AG08396 (cell line): ENCODE data around the gene C10orf90.
A peak's percentile ranks its signal among the peaks of the same experiment; 100 is the strongest.

ENCODE experiments used
- DNase-seq: peaks from one replicate; pipeline ENCODE4 v3.0.0; 2012; ENCODE audit warnings: low spot score, mixed read lengths

Gene C10orf90, protein sequence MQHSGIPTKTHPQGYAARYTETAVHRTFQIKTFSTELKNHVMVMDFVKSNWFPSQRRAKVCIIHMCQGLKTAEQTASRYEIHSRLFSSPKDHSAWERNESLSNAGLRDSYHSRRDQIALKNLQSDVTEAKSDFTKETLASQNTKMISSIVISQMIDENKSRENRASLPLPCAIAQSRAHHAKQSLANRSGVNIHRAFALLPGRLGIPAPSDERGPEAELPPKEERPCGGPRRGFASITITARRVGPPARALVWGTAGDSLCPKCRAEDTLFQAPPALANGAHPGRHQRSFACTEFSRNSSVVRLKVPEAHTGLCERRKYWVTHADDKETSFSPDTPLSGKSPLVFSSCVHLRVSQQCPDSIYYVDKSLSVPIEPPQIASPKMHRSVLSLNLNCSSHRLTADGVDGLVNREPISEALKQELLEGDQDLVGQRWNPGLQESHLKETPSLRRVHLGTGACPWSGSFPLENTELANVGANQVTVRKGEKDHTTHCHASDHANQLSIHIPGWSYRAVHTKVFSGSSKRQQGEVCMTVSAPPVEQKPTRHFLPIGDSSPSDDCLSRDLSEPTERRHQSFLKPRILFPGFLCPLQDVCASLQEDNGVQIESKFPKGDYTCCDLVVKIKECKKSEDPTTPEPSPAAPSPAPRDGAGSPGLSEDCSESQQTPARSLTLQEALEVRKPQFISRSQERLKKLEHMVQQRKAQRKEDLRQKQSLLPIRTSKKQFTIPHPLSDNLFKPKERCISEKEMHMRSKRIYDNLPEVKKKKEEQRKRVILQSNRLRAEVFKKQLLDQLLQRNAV

DNA sequence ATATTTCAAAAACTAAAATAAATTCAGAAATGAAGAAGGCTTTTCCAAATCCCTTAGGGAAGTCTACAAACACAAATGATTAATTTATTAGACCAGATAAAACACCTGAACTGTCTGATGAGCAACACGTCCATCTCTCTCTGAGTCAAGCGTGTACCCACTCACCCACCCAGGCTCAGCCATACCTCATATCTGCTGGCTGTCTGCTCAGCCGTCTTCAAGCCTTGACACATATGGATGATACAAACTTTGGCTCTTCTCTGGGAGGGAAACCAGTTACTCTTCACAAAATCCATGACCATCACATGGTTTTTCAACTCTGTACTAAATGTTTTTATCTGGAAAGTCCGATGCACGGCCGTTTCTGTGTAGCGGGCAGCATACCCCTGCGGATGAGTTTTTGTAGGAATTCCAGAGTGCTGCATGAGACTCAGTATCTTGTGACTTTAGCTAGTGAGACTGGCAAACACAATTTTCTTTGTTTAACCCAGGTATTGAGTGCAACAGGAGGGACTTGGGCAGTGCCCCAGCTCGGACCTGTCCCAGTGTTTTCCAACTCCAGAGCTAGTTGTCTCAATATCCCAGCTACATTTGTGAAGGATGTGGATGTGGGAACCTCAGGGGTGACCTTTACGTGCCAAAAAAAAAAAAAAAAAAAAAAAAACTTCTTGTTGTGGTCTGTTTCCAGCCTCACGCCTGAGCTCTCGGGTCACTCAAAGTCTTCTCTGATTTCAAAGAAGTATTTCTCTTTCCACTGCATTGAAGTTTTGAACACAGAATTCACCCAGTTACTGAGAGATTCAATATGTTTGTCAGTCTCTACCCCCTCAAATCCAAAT, at the start of gene C10orf90:
Gene C10orf90, minus strand, starts transcription at position 638 of the 839 bp plus-strand sequence. Its CDS starts 213 bp downstream, at position 425.
- no peak for DNase-seq

DNA sequence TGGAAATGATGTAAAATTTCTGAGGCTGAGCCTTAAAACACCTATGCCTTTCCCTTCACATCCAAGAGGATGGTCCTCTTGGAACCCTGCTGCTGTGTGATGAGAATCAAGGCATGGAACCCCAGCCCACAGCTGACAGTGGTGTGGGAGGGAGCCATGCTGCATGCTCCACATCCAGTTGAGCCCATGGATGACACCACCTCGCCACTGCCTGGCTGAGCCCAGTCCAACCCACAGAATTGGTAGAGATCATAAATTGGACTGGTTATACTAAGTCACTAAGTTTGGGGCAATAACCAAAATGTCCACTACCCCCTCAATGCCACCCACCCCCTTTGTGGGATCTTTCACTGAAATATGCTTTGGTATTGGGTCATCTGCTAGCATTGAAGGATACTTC, 45.9 kb upstream of the C10orf90 start:
- no peak for DNase-seq

DNA sequence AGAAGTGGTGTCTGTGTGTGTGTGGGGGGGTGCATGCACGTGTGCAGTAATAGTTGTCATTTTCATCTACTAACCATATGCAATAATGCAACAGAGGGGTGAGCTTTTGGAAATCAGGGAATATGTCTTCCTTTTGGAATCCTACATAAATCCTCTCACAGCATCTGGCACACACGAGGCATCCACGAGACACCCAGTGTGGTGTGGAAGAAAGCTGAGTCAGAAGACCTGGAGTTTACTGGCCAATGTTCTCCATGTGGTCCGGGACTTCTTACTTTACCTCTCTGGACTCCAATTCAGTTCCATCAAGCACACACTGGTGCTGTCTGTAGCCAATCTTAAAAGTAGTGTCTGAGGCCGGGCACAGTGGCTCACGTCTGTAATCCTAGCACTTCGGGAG, 43.1 kb upstream of the C10orf90 start:
- DNase-seq, result no peak

DNA sequence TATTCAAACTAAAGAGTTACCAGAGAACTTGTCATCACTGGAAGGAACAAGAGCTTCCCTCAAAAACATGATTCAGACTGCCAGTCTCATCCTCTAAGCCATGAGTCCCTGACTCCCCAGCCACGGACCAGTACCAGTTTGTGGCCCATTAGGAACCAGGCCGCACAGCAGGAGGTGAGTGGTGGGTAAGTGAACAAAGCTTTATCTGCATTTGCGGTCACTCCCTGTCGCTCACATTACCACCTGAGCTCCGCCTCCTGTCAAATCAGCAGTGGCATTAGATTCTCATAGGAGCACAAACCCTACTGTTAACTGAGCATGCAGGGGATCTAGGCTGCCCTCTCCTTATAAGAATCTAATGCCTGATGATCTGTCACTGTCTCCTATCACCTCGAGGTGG, 42.2 kb upstream of the C10orf90 start:
- DNase-seq, result no peak

DNA sequence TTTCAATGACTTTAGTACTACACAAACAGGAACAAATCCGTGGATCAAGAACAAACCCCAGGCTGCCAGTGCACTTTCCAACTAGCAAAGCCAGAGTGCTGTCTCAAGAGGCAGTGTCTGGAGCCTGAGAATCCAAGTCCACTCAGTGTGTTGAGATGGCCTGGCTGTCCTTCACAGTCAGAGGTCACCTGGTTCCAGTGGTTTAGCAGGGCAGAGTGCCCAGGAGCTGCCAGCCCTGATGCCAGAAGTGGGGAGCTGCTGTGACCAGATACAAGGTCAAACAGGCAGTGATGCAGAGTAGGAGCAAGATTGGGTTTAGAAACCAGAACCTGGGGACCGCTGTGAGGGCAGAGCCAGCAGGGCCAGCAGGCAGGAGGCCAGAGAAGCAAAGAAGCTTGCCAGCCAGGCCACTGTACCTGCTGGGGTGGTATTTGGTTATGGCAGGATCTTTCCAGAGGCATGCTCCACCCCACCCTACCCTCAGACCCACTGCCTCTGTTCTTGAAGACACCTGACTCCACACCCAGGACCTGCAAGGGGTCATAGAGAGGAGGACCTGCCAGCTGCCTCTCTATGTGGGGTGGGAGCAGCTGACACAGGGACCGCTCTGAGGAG, 35.6 kb upstream of the C10orf90 start:
- DNase-seq, result no peak

DNA sequence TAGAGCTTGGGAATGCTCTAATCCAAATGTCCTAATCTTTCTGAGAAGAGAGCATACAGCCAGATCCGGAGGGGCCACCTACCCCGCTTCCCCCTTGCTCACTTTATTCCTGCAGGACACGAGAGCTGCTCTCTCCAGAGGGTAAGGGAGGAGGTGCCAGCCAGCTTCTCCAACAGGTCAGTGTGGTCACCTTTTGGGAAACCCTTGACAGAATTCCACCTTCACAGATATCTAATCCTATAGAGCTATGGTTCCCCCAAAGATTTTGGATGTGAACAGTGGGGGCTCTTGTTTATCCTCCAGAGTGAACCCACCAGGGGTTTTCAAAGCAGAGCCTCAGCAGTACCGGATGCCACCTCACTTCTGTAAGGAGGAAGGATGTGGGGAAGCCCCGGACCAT, 34.6 kb upstream of the C10orf90 start:
- DNase-seq, result no peak

DNA sequence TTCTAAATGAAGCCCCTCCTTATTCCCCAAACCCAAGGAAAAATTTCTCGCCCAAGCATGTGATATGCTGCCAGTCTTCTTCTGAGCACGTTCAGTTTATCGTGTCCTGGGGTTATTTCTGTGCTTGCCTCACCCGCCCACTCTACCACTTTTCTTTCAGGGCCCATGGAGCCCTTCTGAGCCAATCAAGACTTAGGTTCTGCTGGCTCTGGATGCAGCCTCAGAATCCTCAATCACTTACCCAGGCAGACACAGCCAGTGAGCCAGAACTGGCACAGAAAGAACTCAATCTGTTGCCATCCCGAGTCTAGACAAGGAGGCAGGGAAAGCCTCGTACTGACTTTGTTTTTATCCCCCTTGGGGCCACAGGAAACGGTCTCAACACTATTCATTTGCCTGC, 34.2 kb upstream of the C10orf90 start:
- no peak for DNase-seq

DNA sequence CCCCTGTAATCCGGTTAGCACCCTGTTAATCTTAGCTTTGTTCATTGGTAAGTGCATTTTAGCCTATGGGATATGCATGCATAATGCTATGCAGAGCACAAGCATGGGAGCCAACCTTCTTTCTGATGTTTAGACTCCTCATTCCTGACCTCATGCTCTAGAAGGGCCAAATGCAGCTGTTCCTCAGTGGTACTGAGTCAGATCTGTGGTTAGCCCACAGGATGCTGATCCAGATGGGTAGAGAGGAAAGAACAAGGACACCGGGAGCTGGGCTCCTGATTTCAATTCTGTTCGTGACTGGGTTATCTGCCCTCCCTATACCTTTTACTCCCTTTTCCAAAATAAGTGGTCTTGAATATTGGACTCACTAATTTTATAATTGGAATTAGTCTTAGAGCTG, 31.7 kb upstream of the C10orf90 start:
- peak; percentile 12 for DNase-seq

DNA sequence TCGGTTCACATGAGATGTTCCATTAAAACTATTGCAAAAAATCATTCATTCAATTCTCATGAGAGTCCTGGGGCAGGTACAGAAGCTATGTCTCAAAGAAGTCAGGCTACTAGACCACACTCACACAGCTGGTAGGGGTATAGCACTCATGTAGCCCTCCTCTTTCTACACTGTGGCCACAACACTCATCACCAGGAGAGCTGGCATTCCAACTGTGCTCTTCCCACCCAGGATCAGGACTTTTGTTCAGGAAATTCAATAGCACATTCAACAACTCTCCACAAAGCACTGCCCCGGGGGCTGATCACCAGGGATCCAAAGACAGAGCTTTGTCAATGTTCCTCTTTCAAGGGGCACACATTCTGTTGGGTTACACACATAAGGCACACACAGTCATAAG, 31.0 kb upstream of the C10orf90 start:
- no peak for DNase-seq

DNA sequence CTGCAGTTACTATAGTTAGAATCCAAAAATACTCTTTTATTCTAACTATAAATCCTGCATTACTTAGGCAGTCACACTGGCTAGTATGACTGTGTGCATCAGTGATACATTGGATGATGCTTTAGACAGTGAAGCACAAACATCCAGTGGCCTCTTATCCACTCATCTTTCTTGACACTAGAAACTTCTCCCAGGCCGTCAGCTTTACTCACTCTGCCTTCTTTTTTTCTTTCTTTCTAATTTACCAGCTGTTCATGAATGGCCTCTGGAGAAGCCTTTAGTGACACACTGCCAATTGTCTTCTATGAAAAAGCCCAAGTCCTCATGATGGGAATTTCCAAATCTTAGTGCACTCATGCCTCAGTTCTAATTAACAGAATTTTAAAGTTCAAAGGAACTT, 26.2 kb upstream of the C10orf90 start:
- no peak for DNase-seq

DNA sequence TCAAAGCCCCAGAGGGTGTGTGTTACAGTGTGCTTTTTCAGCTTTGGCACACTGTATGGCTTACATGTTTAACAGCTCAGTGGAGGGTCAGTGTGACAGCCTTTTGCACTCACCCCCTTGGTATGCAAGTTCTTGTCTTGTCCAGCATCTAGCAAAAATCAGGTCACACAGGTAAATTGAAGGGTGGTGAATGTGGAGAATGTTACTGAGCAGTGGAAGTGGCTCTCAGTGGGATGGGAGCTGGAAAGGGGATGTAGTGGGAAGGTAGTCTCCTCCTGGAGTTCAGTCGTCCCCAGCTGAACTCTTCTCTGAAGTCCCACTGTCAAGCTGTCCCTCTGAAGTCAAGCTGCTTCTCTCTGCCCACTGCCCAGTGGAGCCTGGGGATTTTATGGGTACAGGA, 21.0 kb upstream of the C10orf90 start:
- no peak for DNase-seq

DNA sequence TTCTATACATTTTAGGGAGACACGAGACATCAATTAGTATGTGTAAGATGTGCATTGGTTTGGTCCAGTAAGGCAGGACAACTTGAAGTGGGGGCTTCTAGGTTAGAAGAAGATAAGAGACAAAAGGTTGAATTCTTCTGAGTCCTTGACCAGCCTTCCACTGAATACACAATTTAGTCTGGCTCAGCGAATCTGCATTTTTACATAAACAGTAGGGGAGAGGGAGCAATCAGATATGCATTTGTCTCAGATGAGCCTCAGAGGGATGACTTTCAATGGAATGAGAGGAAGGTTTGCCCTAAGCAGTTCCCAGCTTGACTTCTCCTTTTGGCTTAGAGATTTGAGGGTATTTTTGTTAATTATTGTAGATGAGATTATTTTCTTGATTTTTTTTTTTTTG, 20.0 kb upstream of the C10orf90 start:
- no peak for DNase-seq

DNA sequence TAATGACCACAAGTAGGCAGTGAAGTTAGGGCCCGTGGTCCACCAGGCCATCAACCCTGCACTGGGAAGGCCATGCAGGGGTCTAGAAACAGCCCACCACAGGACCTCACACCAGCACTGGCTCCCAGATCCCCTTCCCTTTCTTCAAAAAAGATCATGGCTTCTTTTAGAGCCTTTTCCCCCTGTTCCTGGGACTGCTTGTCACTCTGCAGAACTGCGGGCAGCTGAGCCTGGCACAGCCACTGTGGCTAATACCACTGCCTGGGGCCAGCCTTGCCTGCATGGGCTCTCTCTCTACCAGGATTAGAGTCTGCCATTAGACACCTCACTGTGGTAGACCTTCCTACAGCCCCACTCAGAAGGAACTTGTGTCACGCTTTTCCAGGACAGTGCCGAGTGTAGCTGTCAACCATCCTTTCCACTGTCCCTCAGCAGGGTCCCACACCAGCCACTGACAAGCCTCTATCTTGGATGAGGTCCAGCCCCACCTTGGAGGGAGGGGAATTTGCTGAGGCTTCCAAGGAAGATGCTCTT, 19.0 kb upstream of the C10orf90 start:
- DNase-seq, result no peak

DNA sequence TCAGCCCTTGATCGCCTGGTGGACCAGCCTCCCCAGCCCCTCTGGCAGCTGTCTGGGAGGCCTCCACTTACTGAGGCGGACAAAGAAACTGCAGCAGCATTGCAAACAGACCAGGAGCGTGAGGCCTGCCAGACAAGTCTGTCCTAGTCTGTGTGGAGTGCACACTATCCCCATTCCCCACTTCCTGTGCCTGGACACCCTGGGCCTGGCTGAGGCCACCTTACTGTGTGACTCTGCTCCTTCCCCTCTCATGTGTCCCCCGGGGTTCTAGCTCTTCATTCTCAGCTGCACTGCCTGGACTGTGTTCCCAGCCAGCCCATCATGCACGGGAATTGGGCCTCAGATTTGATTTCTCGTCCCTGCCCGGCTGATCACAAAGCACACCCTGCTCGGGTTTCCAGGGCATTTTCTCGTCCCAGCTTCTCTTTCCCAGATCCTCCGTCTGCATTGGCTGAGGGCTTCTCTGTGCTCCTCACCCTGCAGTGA, 16.7 kb upstream of the C10orf90 start:
- DNase-seq, result no peak

DNA sequence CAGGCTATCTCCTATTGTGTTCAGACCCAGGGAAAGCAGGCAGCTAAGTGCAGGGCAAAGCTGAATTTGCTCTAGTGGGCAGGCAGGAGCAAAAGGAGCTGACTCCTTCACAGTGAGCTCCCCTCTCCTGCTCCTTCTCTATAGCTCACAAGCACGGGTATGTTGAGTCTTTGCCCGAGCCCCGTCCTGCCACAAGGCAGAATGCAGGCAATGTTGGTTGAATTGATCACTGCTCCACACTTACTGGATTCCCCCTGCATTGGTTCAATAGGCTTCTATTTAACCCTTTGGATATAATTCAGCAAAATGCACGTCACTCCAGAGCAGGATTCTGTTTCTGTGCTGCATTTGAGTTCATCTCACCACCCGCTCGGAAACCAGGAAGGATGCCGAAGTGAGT, 16.2 kb upstream of the C10orf90 start:
- DNase-seq, result no peak

DNA sequence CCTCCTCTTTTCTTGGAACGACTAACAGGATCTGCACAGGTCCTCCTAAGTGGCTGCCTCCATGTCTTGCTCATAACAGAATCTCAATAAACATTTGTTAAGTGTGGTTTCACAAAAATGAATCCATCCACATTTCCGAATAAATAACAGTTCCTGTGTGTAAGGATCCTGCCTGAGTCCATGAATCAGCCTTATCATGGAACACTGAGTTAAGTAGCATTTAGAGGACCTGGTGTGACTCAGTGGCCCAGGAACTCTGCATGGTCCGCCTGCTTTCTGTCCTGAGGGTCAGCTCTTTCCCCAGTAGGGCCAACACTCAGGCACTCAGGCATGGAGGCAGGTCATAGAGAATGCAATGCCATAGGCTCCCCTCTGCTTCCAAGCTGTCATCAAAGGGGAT, 15.8 kb upstream of the C10orf90 start:
- DNase-seq, result no peak

DNA sequence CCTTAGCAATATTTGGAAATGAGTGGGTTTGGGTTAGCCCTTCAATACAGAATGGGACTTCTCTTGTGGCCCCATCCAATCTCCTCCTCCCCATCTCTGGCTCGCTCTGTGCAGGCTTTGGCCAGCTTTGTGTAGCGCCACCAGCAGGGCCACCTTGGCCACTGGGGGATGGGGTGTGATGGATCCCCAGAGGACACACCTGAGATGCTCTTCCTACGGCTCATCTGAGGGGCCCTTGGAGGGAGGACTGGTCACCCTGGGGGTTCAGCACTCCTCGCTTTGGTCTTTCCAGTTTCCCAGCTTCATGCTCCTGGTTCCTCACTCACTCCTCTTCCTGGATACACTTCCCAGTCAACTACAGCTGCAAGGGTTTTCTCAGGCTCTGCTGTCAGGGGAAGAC, 15.3 kb upstream of the C10orf90 start:
- no peak for DNase-seq

DNA sequence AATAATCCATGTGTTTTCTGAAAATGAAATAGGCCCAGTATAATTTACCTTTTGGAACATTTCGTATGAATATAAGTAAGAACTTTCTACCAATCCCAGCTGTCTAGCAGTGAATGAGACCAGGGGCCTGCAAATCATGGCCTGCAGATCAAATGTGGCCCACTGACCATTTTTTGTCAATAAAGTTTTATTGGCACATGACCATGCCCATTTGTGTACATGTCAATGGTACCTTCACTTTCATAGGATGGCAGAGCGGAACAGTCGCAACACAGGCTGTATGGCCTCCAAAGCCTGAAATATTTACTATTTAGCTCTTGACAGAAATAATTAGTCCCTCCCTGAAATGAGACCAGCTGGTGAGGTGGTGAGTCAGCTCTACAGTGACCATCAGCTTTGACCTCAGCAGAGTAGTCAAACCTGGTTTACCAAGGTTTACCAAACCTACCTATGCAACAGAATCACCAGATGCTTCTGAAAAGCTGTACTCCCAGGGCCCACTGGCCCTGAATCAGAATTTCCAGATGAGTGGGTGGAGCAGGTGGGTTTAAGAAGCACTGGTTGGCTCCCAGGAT, 13.8 kb upstream of the C10orf90 start:
- DNase-seq, result no peak

DNA sequence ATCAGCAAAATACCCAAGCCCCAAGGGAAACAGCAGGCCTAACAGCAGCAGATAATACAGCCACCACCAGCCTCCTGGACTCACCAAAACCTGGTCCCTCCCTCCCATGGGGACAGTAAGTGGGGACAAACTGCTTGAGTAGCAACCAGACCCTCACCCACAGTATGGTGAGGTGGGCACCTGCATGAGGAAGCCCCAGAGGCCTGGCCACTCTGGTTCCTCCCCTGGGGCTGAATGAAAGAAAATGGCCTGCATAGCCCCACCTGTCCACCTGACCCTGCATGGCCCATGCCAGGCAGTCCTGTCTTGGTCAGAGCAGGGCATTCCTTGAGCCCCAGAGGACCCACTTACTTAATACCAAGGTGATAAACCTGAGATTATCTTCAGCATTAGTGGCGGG, 13.0 kb upstream of the C10orf90 start:
- no peak for DNase-seq

DNA sequence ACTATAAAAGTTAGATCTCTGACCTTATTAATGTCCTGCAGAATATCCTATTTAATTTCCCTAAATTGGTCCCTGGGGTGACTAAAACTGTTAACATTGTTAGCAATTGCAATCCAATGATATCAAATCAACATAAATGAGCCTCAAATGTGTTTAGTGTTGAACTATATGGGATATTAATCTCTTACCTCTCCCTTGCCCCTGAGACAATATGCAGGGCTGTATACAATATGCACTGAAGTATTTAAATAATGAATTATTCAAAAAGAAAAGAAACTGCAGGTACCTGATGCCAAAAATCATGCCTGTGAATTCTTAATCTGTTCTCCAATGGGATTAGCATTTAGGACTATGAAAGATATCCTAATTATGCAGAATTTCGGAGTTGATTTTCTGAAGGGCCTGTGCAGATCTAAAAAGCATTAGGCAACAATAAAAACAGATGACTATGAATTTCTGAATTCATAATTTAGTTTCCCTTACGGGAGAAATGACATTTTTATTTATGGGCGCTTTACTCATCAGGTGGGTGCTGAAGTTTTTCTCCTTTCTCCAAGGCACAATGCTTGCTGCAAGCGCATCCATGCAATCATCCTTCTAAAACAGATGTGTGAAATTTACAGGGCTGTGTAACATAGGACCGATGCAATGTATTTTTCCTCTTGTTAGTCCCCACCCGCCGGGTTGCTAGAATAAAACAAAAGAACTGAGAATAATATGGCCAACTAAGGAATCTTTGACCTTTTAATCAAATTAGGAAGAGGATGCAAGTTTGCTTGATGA, 5.4 kb upstream of the C10orf90 start:
- no peak for DNase-seq
